ENCODE results near the gene SLC6A16.

SLC6A16 gene

GRCh38 chr19:49255674-49256073, 69.3 kb downstream of the SLC6A16 start:
- no peaks in the 10 kb centered on the region for H3K36me3 ChIP-seq (ENCODE audit: low read length)
- no peak overlapping the region for H2AFZ ChIP-seq (ENCODE audit: low read depth, low read length, severe bottlenecking)
- no peak overlapping the region for H3K27ac ChIP-seq (ENCODE audit: low read depth, low read length)
- H3K9ac ChIP-seq (ENCODE audit: low read length) = no peak overlapping the region
- H4K20me1 ChIP-seq (ENCODE audit: low read depth, low read length) = no peaks in the 10 kb centered on the region
- H3K9me3 ChIP-seq (ENCODE audit: insufficient read depth, low read length) = peaks cover 12% of the 10 kb centered on the region; the same call in 1 of the 2 replicates
- H3K27me3 ChIP-seq (ENCODE audit: low read length) = no peaks in the 10 kb centered on the region
- no peak overlapping the region for H3K4me2 ChIP-seq (ENCODE audit: low read depth, low read length, poor library complexity, severe bottlenecking)
- no peaks in the 10 kb centered on the region for H3F3A ChIP-seq (ENCODE audit: insufficient read depth)
- H3K4me3 ChIP-seq (ENCODE audit: insufficient read depth, low read length, poor library complexity, severe bottlenecking) = no peak overlapping the region
- no peaks in the 10 kb centered on the region for H3K79me2 ChIP-seq (ENCODE audit: insufficient read depth, low read length)
- TF ChIP-seq CTCF (IDR thresholded peaks at IDR 0.05; ENCODE audit: insufficient read depth, low read length, poor library complexity, severe bottlenecking) (no peak), EZH2phosphoT487 (conservative IDR thresholded peaks at IDR 0.05; ENCODE audit: low read length) (no peak)
- no peaks in the 10 kb centered on the region for H3K9me2 ChIP-seq (replicated peaks; ENCODE audit: insufficient read depth, low read length)

GRCh38 chr19:49249933-49250332, 75.1 kb downstream of the SLC6A16 start:
- H3K9me2 ChIP-seq (replicated peaks; ENCODE audit: insufficient read depth, low read length) = no peaks in the 10 kb centered on the region
- H3K27ac ChIP-seq (ENCODE audit: low read depth, low read length) = no peak overlapping the region
- no peak overlapping the region for H2AFZ ChIP-seq (ENCODE audit: low read depth, low read length, severe bottlenecking)
- H3K4me2 ChIP-seq (ENCODE audit: low read depth, low read length, poor library complexity, severe bottlenecking) = no peak overlapping the region
- no peaks in the 10 kb centered on the region for H3F3A ChIP-seq (ENCODE audit: insufficient read depth)
- TF ChIP-seq EZH2phosphoT487 (conservative IDR thresholded peaks at IDR 0.05; ENCODE audit: low read length) (no peak), CTCF (IDR thresholded peaks at IDR 0.05; ENCODE audit: insufficient read depth, low read length, poor library complexity, severe bottlenecking) (no peak)
- H3K27me3 ChIP-seq (ENCODE audit: low read length) = no peaks in the 10 kb centered on the region
- no peaks in the 10 kb centered on the region for H3K9me3 ChIP-seq (ENCODE audit: insufficient read depth, low read length)
- H3K9ac ChIP-seq (ENCODE audit: low read length) = no peak overlapping the region
- no peaks in the 10 kb centered on the region for H3K36me3 ChIP-seq (ENCODE audit: low read length)
- no peaks in the 10 kb centered on the region for H3K79me2 ChIP-seq (ENCODE audit: insufficient read depth, low read length)
- no peak overlapping the region for H3K4me3 ChIP-seq (ENCODE audit: insufficient read depth, low read length, poor library complexity, severe bottlenecking)
- H4K20me1 ChIP-seq (ENCODE audit: low read depth, low read length) = no peaks in the 10 kb centered on the region

- Histone ChIP-seq H3K27me3 (ENCODE audit: low read length) (no peaks in the 10 kb centered on the region), H2AFZ (ENCODE audit: low read depth, low read length, severe bottlenecking) (no peak overlapping the region), H3K9me3 (ENCODE audit: insufficient read depth, low read length) (no peaks in the 10 kb centered on the region), H3K79me2 (ENCODE audit: insufficient read depth, low read length) (no peaks in the 10 kb centered on the region), H3K36me3 (ENCODE audit: low read length) (no peaks in the 10 kb centered on the region), H3K9ac (ENCODE audit: low read length) (no peak overlapping the region), H3K4me2 (ENCODE audit: low read depth, low read length, poor library complexity, severe bottlenecking) (no peak overlapping the region), H3K9me2 (replicated peaks; ENCODE audit: insufficient read depth, low read length) (no peaks in the 10 kb centered on the region), H4K20me1 (ENCODE audit: low read depth, low read length) (no peaks in the 10 kb centered on the region), H3F3A (ENCODE audit: insufficient read depth) (no peaks in the 10 kb centered on the region), H3K4me3 (ENCODE audit: insufficient read depth, low read length, poor library complexity, severe bottlenecking) (no peak overlapping the region), H3K27ac (ENCODE audit: low read depth, low read length) (no peak overlapping the region)
- TF ChIP-seq CTCF (IDR thresholded peaks at IDR 0.05; ENCODE audit: insufficient read depth, low read length, poor library complexity, severe bottlenecking) (no peak), EZH2phosphoT487 (conservative IDR thresholded peaks at IDR 0.05; ENCODE audit: low read length) (no peak)
Measured at GRCh38 chr19:49247676-49248075, 77.3 kb downstream of the SLC6A16 start.

Measured in SU-DHL-6 (cell line).